Prostate gland (tissue), 2 donors: ENCODE data around the gene FAM168A.

Experiments
- CTCF ChIP-seq, 4 experiments: fragments of 200-600 bp in 2 of 4; fragments of 450-650 bp in 2 of 4; sonication (generic) in 2 of 4; IDR thresholded peaks; 1 replicate in 3 of 4; 2 replicates in 1 of 4; pipeline ENCODE4 v1.5.1; 2016 to 2019; ENCODE audit warnings: antibody characterized with exemption in 4 of 4, mild to moderate bottlenecking in 2 of 4, moderate library complexity in 2 of 4
- POLR2A ChIP-seq: fragments of 450-650 bp; IDR thresholded peaks from one replicate; pipeline ENCODE4 v1.6.1; 2016; ENCODE audit warnings: antibody characterized with exemption, mild to moderate bottlenecking

GRCh38 chr11:73391665-73392064 is 206.2 kb downstream of the FAM168A start:
- TF ChIP-seq POLR2A = no peak
- TF ChIP-seq CTCF (IDR thresholded peaks at IDR 0.05) = no peak
